IPS-NIHi7 (cell line): ENCODE data around the gene SYNJ2.

Experiments used
- DNase-seq: peaks from one replicate; pipeline ENCODE4 v3.0.0; 2012; ENCODE audit warnings: mixed read lengths; ENCODE audit errors: extremely low spot score

The SYNJ2 gene

DNA sequence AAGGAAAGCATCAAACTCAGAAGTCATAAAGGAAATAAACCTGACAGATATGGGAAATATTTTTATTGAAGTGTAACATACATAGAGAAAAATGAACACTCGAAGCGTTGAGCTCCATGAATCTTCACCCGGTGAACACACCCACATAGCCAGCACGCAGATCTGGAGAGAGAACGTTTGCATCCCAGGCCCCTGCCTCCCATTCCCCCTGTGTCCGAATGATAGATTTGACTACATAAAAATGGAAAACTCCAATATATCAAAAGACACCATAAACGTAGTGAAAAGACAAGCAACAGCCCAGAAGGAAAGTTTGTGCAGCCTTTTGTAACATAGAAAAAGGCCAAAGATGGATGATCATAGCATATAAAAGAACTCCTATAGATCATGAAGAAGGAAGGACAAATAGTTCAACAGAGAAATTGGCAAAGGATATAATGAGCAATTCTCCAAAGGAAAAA is 17.1 kb downstream of the SYNJ2 start:
- DNase-seq, result no peak

DNA sequence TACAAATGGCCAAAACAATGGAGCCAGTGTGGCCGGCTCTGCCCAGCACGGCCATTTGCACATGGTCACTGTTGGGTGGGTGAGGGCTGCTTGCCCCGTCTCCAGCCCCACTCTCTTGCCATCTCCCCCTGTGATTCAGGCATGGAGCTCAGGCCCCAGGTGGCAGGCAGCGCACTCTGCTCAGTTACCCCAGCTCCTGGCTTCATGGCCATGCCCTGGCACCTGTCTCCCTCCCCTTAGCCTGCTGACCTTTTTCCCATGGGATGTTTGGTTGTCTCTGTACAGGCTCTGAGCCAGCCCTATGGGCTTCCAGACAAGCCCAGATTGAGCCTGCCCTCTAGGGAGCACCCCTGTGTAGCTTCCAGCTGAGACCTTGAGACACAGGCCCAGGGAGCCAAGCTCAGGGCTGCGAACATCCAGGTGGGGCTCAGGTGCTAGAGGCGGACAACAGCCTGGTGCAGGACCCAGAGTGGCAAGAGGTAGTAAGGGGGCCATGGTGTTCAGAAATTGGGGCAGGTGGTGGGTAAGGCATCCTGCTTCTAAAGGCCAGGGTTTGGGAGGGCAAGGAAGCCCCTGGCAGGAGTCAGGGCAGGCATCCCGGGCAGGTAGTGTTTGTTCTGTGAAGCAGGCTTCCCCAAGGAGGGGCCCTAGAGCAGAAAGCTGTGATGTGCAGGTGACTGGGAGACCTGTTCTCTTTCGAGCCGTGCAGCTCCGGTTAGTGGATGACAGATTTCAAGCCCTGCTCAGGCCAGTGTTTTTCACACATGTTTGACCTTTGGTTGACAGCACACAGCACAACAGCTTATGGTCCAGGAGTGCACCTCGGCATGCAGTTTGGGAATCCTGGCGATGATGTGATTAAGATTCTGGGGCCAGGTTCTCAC is 17.7 kb downstream of the SYNJ2 start:
- no peak for DNase-seq

- no peak for DNase-seq
Observed at GRCh38 chr6:158000530-158001307, 19.1 kb downstream of the SYNJ2 start.

DNA sequence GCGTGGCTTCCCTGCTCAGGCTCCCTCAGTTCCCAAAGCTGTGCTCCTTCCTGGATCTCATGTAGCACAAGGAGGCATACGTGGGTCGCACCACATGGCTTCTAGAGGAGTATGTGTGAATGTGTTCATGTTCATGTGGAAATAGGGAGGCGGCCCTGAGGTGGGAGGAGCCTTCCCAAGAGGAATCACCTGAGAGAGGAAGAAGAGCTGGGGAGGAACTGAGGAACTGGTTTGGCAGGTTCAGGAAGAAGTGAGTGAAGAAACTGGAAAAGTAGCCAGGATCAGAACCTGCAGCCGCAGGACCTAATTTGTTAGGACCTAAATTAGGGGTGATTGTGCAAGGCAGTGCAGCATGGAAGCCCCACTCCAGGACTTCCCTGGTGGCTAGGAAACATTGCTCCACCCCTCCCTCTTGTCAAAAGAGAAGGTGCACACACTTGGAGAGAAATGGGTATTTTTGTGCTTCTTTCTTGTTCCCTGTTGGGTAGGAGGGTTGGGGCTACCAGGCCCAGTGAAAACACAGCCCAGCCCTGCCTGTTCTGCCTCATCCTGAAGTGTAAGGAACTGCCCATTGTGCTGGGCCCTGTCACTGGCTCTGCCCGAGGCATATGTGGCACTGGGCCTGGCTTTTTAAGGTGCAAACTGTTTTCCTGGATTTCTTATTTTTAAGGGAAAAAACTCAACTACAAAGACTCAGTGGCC is 20.7 kb downstream of the SYNJ2 start:
- no peak for DNase-seq

GRCh38 chr6:158002951-158003853 is 21.5 kb downstream of the SYNJ2 start:
- DNase-seq, result no peak

- no peak for DNase-seq
Observed at GRCh38 chr6:158003910-158004700, 22.4 kb downstream of the SYNJ2 start.

DNA sequence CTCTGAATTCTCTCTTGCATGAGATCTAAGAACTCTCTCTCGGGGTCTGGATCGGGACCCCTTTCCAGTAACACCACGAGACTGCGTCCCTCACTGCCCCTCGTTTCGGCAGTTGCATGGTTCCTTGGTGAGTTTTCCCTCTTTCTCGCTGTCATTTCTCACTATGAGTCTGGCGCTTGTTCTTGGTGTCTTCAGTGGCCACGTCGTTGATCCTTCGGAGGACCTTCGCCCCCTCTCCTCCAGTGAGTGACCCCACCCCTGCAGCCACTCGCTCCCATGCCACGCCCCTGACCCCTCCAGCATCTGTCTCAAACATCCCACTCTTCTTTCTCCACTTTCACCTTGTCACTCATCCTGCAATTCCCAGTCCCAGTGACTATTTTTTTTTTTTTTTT is 23.0 kb downstream of the SYNJ2 start:
- no peak for DNase-seq

DNA sequence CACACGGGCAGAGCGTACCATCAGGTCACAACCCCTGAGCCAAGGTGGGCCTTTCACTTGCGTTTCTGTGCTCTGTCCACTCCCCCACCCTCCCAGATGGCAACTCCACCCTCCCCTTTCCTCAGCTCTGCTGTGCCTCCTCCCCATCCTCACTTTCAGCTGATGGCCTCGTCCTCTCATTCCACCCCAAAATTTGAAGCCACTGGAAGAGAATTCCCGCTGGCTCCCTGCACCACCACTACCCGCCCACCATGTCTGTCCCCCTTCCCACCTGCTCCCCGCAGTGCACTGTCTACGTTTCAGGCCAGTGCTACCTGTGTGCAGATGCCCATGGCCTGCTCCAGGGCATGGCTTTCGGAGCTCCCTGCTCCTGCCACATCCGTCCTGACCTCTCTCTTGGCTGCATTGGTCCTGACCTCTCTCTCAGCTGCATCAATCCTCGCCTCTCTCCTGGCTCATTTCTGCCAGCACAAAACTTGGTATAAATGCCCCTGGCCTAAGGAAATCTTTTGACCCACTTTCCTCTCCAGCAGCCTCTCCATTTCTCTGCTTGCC is 24.0 kb downstream of the SYNJ2 start:
- no peak for DNase-seq

- no peak for DNase-seq
Observed at GRCh38 chr6:158006331-158006730, 24.7 kb downstream of the SYNJ2 start.

- DNase-seq, result no peak
Observed at GRCh38 chr6:158006821-158007570, 25.3 kb downstream of the SYNJ2 start.

GRCh38 chr6:158008864-158009113 is 27.1 kb downstream of the SYNJ2 start:
- DNase-seq, result no peak

- no peak for DNase-seq
Observed at GRCh38 chr6:158009114-158009891, 27.6 kb downstream of the SYNJ2 start.

DNA sequence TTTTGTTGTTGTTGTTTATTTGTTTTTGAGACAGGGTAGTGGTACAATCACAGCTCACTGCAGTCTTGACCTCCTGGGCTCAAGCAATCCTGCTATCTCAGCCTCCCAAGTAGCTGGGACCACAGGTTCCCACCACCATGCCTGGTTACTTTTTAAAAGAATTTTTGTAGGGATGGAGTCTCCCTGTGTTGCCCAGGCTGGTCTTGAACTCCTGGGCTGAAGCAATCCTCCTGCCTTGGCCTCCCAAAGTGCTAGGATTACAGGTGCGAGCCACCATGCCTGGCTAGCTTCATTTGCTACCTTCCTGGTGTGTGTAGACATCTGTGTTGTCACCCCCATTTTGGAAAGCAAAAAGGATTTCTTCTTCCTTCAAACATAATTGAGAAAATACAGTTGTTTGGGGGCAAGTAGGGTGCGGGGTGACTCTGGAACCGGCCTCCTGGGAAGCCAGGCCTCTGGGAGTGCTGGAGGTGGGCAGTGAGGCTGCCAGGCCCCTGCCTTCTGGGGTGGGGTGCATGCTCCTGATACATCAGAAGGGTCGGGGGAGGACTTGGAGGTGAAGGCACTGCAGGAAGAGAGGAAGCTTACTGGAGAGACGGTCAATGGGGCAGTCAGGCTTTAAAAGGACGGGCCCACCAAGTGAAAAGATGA is 28.4 kb downstream of the SYNJ2 start:
- DNase-seq, result no peak

DNA sequence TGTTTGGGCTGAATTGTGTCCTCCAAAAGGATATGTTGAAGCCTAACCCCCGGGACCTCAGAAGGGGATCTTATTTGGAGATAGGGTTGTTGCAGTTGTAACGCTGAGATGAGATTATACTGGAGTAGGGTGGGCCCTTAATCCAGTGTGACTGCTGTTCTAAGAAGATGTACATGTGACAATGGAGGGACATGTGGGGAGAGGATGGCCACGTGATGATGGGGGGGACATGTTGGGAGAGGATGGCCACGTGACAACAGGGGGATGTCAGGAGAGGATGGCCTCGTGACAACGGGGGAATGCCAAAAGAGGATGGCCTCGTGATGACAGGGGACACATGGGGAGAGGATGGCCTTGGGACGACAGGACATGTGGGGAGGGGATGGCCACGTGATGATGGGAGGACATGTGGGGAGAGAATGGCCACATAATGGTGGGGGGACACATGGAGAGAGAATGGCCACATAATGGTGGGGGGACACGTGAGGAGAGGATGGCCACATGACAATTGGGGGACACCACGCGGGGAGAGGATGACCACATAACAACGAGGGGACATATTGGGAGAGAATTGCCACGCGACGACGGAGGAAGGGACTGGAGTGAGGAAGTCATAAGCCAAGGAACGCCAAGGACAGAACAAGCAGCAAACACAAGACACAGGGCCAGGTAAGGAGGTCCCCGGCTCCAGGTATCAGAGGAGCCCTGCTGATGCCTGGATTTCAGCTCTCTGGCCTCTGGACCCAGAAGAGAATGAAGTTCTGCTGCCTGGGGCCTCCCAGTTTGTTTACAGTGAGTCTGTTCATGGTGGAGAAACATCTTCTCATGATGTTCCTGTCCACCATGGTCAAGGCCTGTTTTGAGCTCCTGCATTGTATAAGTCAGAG is 29.2 kb downstream of the SYNJ2 start:
- DNase-seq, result no peak

- no peak for DNase-seq
Observed at GRCh38 chr6:158011478-158011920, 29.8 kb downstream of the SYNJ2 start.

DNA sequence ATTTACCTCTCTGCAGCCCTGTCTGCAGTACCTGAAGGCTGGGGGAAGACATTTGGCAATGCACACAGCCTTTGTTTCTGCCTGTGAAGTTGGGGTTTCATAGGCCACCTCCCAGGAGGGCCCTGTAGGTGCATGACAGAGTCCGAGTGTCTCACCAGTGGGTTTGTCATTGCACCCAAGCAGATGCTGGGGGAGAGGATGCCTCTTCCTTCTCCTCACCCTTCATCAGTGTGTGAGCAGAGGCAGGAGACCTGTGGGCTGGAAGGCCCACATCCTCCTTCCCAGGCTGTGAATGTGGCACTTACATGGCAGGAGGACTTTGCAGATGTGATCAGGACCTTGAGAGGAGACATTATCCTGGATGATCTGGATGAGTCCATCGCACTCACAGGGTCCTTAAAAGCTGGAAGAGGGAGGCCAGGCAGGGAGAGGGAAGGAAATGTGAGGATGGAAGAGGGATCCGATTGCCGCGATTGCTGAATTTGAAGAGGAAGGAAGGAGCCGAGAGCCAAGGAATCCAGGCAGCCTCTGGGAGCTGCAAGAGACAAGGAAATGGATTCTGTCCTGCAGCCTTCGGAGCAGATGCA is 30.4 kb downstream of the SYNJ2 start:
- no peak for DNase-seq
